ENCODE data around the gene BST2.
A peak's percentile ranks its signal among the peaks of the same experiment; 100 is the strongest.

Gene BST2

GRCh38 chr19:17405250-17406045, at the start of gene BST2:
Gene BST2 (minus strand): TSS chr19:17405630. CDS start chr19:17405575, 55 bp downstream.
- TF ChIP-seq CTCF (IDR thresholded peaks at IDR 0.05; ENCODE audit: low read depth, low read length) (no peak), EZH2phosphoT487 (IDR thresholded peaks at IDR 0.05; ENCODE audit: low read depth) (no peak)
- H3K27ac ChIP-seq (ENCODE audit: low read length): peak within 1 kb of the TSS; percentile 81
- peak within 1 kb of the TSS; percentile 83 for H3K4me3 ChIP-seq (ENCODE audit: low read length)

GRCh38 chr19:17454576-17455071, 49.2 kb upstream of the BST2 start:
- Histone ChIP-seq H3K4me3 (ENCODE audit: low read length) (no peak overlapping the region), H3K9ac (ENCODE audit: low read length) (no peak overlapping the region), H3K9me3 (ENCODE audit: insufficient read depth, low read length) (no peaks in the 10 kb centered on the region), H2AFZ (ENCODE audit: low read depth, low read length) (no peak overlapping the region), H3K36me3 (replicated peaks; ENCODE audit: low read depth, low read length) (no peaks in the 10 kb centered on the region), H4K20me1 (ENCODE audit: insufficient read depth, low read length) (no peaks in the 10 kb centered on the region), H3K4me1 (ENCODE audit: low read length) (peaks cover 6% of the 10 kb centered on the region; the same call in 1 of the 2 replicates), H3K27ac (ENCODE audit: low read length) (no peak overlapping the region), H3K4me2 (ENCODE audit: low read length) (no peak overlapping the region), H3K27me3 (ENCODE audit: low read depth, low read length) (peaks cover 20% of the 10 kb centered on the region), H3K79me2 (ENCODE audit: low read length) (no peaks in the 10 kb centered on the region)
- no peak for TF ChIP-seq EZH2phosphoT487 (IDR thresholded peaks at IDR 0.05; ENCODE audit: low read depth)

More at GRCh38 chr19:17405250-17406045, at the start of gene BST2:
- H3K36me3 ChIP-seq (replicated peaks; ENCODE audit: low read depth, low read length): peaks cover 15% of the 10 kb centered on the region
- H3K9me3 ChIP-seq (ENCODE audit: insufficient read depth, low read length): no peaks in the 10 kb centered on the region
- no peaks in the 10 kb centered on the region; the same call in 1 of the 2 replicates for H4K20me1 ChIP-seq (ENCODE audit: insufficient read depth, low read length)
- H2AFZ ChIP-seq (ENCODE audit: low read depth, low read length): peak within 1 kb of the TSS; percentile 71
- peak within 1 kb of the TSS; percentile 83 for H3K9ac ChIP-seq (ENCODE audit: low read length)
- no peaks in the 10 kb centered on the region for H3K27me3 ChIP-seq (ENCODE audit: low read depth, low read length)
- H3K4me2 ChIP-seq (ENCODE audit: low read length): peak within 1 kb of the TSS; percentile 98
- peaks cover 33% of the 10 kb centered on the region for H3K4me1 ChIP-seq (ENCODE audit: low read length)
- peaks cover 36% of the 10 kb centered on the region for H3K79me2 ChIP-seq (ENCODE audit: low read length)

GRCh38 chr19:17451820-17452219, 46.4 kb upstream of the BST2 start:
- Histone ChIP-seq H3K79me2 (ENCODE audit: low read length) (no peaks in the 10 kb centered on the region), H3K4me2 (ENCODE audit: low read length) (no peak overlapping the region), H3K27ac (ENCODE audit: low read length) (no peak overlapping the region), H3K4me1 (ENCODE audit: low read length) (peaks cover 6% of the 10 kb centered on the region; the same call in 1 of the 2 replicates), H3K36me3 (replicated peaks; ENCODE audit: low read depth, low read length) (no peaks in the 10 kb centered on the region), H3K9me3 (ENCODE audit: insufficient read depth, low read length) (no peaks in the 10 kb centered on the region), H4K20me1 (ENCODE audit: insufficient read depth, low read length) (no peaks in the 10 kb centered on the region), H3K27me3 (ENCODE audit: low read depth, low read length) (peaks cover 11% of the 10 kb centered on the region; the same call in 1 of the 2 replicates), H3K9ac (ENCODE audit: low read length) (no peak overlapping the region), H2AFZ (ENCODE audit: low read depth, low read length) (no peak overlapping the region), H3K4me3 (ENCODE audit: low read length) (no peak overlapping the region)
- no peak for TF ChIP-seq EZH2phosphoT487 (IDR thresholded peaks at IDR 0.05; ENCODE audit: low read depth)
- TF ChIP-seq CTCF (IDR thresholded peaks at IDR 0.05; ENCODE audit: low read depth, low read length): no peak

- Histone ChIP-seq H3K36me3 (replicated peaks; ENCODE audit: low read depth, low read length) (no peaks in the 10 kb centered on the region), H3K4me2 (ENCODE audit: low read length) (no peak overlapping the region), H3K27ac (ENCODE audit: low read length) (no peak overlapping the region), H3K79me2 (ENCODE audit: low read length) (no peaks in the 10 kb centered on the region), H3K9ac (ENCODE audit: low read length) (no peak overlapping the region), H3K4me1 (ENCODE audit: low read length) (peaks cover 6% of the 10 kb centered on the region; the same call in 1 of the 2 replicates), H3K27me3 (ENCODE audit: low read depth, low read length) (peaks cover 11% of the 10 kb centered on the region; the same call in 1 of the 2 replicates), H2AFZ (ENCODE audit: low read depth, low read length) (no peak overlapping the region), H3K4me3 (ENCODE audit: low read length) (no peak overlapping the region), H4K20me1 (ENCODE audit: insufficient read depth, low read length) (no peaks in the 10 kb centered on the region), H3K9me3 (ENCODE audit: insufficient read depth, low read length) (no peaks in the 10 kb centered on the region)
- TF ChIP-seq CTCF (IDR thresholded peaks at IDR 0.05; ENCODE audit: low read depth, low read length) (no peak), EZH2phosphoT487 (IDR thresholded peaks at IDR 0.05; ENCODE audit: low read depth) (no peak)
These were observed 45.0 kb upstream of the BST2 start for GRCh38 chr19:17450264-17451075.

All from OCI-LY3 (cell line).